Neural cell (in vitro differentiated cells): ENCODE data around the gene CACNA1I. TPM values are rescaled to one million over a fixed set of nuclear protein-coding genes. Genes with fewer than 3 reads are reported as not detected.

Source experiments
- H2AFZ ChIP-seq: fragments of 200-600, 300-800 bp; sonication (generic), shearing (Covaris generic); 2 replicates; pipeline ENCODE4 v1.6.0; 2014; ENCODE audit warnings: low read depth, mild to moderate bottlenecking, antibody characterized with exemption, low read length, moderate library complexity
- H3F3A ChIP-seq: fragments of 200-600 bp; shearing (Covaris generic); 2 replicates; pipeline ENCODE4 v1.6.1; 2016; ENCODE audit warnings: mild to moderate bottlenecking, moderate library complexity, mixed read lengths, antibody characterized with exemption, low read length; ENCODE audit not compliant: insufficient read depth, poor library complexity, severe bottlenecking
- H3K27ac ChIP-seq: fragments of 200-600, 300-800 bp; sonication (generic), shearing (Covaris generic); 2 replicates; pipeline ENCODE4 v1.5.1; 2014; ENCODE audit warnings: mild to moderate bottlenecking, low read length, moderate library complexity
- H3K27me3 ChIP-seq: fragments of 300-800, 200-600 bp; sonication (generic), shearing (Covaris generic); 2 replicates; pipeline ENCODE4 v1.6.0; 2014; ENCODE audit warnings: mild to moderate bottlenecking, low read depth, low read length, moderate library complexity; ENCODE audit not compliant: insufficient read depth
- H3K36me3 ChIP-seq: fragments of 300-800, 200-600 bp; sonication (generic), shearing (Covaris generic); 2 replicates; pipeline ENCODE4 v1.5.1; 2014; ENCODE audit warnings: mild to moderate bottlenecking, antibody characterized with exemption, low read length, moderate library complexity; ENCODE audit not compliant: insufficient read depth
- H3K4me2 ChIP-seq: fragments of 300-800, 200-600 bp; sonication (generic), shearing (Covaris generic); 2 replicates; pipeline ENCODE4 v1.6.0; 2014; ENCODE audit warnings: mild to moderate bottlenecking, low read length
- H3K4me3 ChIP-seq: fragments of 300-800, 200-600 bp; sonication (generic), shearing (Covaris generic); 2 replicates; pipeline ENCODE4 v1.5.1; 2014; ENCODE audit warnings: mild to moderate bottlenecking, low read length, moderate library complexity
- H3K79me2 ChIP-seq: fragments of 200-600 bp; shearing (Covaris generic); replicated peaks from 2 replicates; pipeline ENCODE4 v1.6.0; 2014; ENCODE audit warnings: mild to moderate bottlenecking, low read length, moderate library complexity; ENCODE audit not compliant: insufficient read depth
- H3K9ac ChIP-seq: fragments of 300-800, 200-600 bp; sonication (generic), shearing (Covaris generic); 2 replicates; pipeline ENCODE4 v1.6.1; 2016; ENCODE audit warnings: mild to moderate bottlenecking, low read length, mixed read lengths
- H3K9me2 ChIP-seq: fragments of 200-600 bp; shearing (Covaris generic); 2 replicates; pipeline ENCODE4 v1.6.1; 2016; ENCODE audit warnings: mild to moderate bottlenecking, low read length, mixed read lengths; ENCODE audit not compliant: insufficient read depth
- H3K9me3 ChIP-seq: fragments of 200-600, 300-800 bp; sonication (generic), shearing (Covaris generic); 2 replicates; pipeline ENCODE4 v1.6.1; 2016; ENCODE audit warnings: mild to moderate bottlenecking, mixed run types, low read length, moderate library complexity, mixed read lengths
- H4K20me1 ChIP-seq: fragments of 200-600 bp; shearing (Covaris generic); 2 replicates; pipeline ENCODE4 v1.6.1; 2016; ENCODE audit warnings: mild to moderate bottlenecking, mixed run types; ENCODE audit not compliant: insufficient read depth
- EP300 ChIP-seq: fragments of 450-650 bp; conservative IDR thresholded peaks from 2 replicates; pipeline ENCODE4 v1.6.1; 2014; ENCODE audit warnings: antibody characterized with exemption, mild to moderate bottlenecking, moderate library complexity; ENCODE audit not compliant: poor library complexity, severe bottlenecking
- EZH2 ChIP-seq: fragments of 200-600, 300-800 bp; shearing (Covaris generic), sonication (generic); IDR thresholded peaks from 2 replicates; pipeline ENCODE4 v1.6.1; 2014; ENCODE audit warnings: antibody characterized with exemption, low read length, borderline replicate concordance, mild to moderate bottlenecking; ENCODE audit not compliant: insufficient read depth, poor library complexity, severe bottlenecking
- MXI1 ChIP-seq: fragments of 450-650 bp; conservative IDR thresholded peaks from 2 replicates; pipeline ENCODE4 v1.6.1; 2014; ENCODE audit warnings: antibody characterized with exemption, mild to moderate bottlenecking; ENCODE audit not compliant: poor library complexity, severe bottlenecking
- POLR2AphosphoS5 ChIP-seq: IDR thresholded peaks from 2 replicates; pipeline ENCODE4 v1.6.1; 2012
- RAD21 ChIP-seq: fragments of 450-650 bp; conservative IDR thresholded peaks from 2 replicates; pipeline ENCODE4 v1.6.1; 2014; ENCODE audit warnings: antibody characterized with exemption, mild to moderate bottlenecking, moderate library complexity
- SMC3 ChIP-seq: fragments of 450-650 bp; conservative IDR thresholded peaks from 2 replicates; pipeline ENCODE4 v1.6.1; 2014; ENCODE audit warnings: antibody characterized with exemption, mild to moderate bottlenecking, moderate library complexity; ENCODE audit not compliant: poor library complexity
- TAF1 ChIP-seq: IDR thresholded peaks from 2 replicates; pipeline ENCODE4 v1.6.1; 2012; ENCODE audit warnings: low read depth
- polyA plus RNA-seq: library from polyadenylated mRNA; depleted of rRNA; stranded (reverse); fragments of >200 nt; gene quantifications from 2 replicates; pipeline ENCODE4 v1.2.3, GENCODE V29; 2014
- TF ChIP-seq, protein P1 (sequence below): IDR thresholded peaks from 2 replicates; pipeline ENCODE4 v1.6.1; 2012; ENCODE audit warnings: borderline replicate concordance
- TF ChIP-seq, protein P2 (sequence below): fragments of 450-650 bp; IDR thresholded peaks from 2 replicates; pipeline ENCODE4 v1.5.1; 2014; ENCODE audit warnings: antibody characterized with exemption, mild to moderate bottlenecking, moderate library complexity; ENCODE audit not compliant: poor library complexity, severe bottlenecking

CACNA1I gene
- polyA plus RNA-seq, 1 donor from 2014 or later = 1.9 TPM

DNA sequence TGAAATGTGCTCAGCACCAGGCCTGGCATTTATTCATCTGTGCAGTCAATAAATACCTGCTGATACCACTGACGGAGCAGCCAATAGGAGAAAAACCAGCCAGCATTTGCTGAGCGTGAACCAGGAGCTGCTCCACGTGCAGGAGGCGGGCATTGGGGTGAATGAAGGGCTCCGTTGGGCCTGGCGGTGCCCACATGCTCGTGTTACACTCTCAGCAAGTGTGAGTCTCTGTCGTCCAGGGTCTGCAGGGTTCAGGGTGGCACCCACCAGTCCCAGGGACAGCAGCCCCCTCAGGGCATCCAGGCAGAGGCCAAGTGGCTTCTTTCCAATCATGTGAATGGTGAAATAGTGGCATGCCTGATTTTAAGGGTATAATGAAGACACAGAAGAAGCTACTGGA, 33.8 kb upstream of the CACNA1I start:
- Histone ChIP-seq H3K27me3 (no peaks in the 10 kb centered on the region), H3K9me2 (no peaks in the 10 kb centered on the region), H3K36me3 (no peaks in the 10 kb centered on the region), H3K79me2 (peaks cover 7% of the 10 kb centered on the region), H3K9me3 (no peaks in the 10 kb centered on the region), H3K9ac (no peak overlapping the region), H2AFZ (no peak overlapping the region), H4K20me1 (no peaks in the 10 kb centered on the region), H3K4me3 (no peak overlapping the region), H3K27ac (no peak overlapping the region), H3K4me2 (no peak overlapping the region), H3F3A (no peaks in the 10 kb centered on the region)
- TF ChIP-seq POLR2AphosphoS5 (no peak), MXI1 (no peak), SMC3 (no peak), EZH2 (no peak), EP300 (no peak), RAD21 (no peak), TAF1 (no peak)
- TF ChIP-seq, protein P1, sequence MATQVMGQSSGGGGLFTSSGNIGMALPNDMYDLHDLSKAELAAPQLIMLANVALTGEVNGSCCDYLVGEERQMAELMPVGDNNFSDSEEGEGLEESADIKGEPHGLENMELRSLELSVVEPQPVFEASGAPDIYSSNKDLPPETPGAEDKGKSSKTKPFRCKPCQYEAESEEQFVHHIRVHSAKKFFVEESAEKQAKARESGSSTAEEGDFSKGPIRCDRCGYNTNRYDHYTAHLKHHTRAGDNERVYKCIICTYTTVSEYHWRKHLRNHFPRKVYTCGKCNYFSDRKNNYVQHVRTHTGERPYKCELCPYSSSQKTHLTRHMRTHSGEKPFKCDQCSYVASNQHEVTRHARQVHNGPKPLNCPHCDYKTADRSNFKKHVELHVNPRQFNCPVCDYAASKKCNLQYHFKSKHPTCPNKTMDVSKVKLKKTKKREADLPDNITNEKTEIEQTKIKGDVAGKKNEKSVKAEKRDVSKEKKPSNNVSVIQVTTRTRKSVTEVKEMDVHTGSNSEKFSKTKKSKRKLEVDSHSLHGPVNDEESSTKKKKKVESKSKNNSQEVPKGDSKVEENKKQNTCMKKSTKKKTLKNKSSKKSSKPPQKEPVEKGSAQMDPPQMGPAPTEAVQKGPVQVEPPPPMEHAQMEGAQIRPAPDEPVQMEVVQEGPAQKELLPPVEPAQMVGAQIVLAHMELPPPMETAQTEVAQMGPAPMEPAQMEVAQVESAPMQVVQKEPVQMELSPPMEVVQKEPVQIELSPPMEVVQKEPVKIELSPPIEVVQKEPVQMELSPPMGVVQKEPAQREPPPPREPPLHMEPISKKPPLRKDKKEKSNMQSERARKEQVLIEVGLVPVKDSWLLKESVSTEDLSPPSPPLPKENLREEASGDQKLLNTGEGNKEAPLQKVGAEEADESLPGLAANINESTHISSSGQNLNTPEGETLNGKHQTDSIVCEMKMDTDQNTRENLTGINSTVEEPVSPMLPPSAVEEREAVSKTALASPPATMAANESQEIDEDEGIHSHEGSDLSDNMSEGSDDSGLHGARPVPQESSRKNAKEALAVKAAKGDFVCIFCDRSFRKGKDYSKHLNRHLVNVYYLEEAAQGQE = no peak
- TF ChIP-seq, protein P2, sequence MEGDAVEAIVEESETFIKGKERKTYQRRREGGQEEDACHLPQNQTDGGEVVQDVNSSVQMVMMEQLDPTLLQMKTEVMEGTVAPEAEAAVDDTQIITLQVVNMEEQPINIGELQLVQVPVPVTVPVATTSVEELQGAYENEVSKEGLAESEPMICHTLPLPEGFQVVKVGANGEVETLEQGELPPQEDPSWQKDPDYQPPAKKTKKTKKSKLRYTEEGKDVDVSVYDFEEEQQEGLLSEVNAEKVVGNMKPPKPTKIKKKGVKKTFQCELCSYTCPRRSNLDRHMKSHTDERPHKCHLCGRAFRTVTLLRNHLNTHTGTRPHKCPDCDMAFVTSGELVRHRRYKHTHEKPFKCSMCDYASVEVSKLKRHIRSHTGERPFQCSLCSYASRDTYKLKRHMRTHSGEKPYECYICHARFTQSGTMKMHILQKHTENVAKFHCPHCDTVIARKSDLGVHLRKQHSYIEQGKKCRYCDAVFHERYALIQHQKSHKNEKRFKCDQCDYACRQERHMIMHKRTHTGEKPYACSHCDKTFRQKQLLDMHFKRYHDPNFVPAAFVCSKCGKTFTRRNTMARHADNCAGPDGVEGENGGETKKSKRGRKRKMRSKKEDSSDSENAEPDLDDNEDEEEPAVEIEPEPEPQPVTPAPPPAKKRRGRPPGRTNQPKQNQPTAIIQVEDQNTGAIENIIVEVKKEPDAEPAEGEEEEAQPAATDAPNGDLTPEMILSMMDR = no peak

DNA sequence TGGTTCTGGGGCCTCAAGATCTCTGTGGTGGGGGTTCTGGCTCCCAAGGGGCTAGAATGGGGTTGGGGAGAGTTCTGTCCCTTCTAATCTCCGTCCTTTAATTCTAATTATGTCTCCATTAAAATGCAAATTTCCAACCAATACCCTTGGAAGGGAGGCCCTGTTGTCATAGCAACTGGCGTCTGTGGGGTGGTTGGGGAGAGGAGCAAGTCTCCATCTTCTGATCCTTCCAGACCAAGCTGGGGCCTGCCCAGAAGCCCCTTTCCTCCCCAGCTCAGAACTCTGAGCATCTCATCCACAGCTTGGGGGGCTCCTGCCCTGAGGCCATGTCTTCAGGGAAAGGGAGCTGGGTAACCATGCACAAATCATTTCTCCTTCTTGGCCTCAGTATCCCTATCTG, 32.6 kb upstream of the CACNA1I start:
- Histone ChIP-seq H3K4me2 (no peak overlapping the region), H2AFZ (no peak overlapping the region), H3K9ac (no peak overlapping the region), H3K4me3 (no peak overlapping the region), H4K20me1 (no peaks in the 10 kb centered on the region), H3K27me3 (no peaks in the 10 kb centered on the region), H3K36me3 (no peaks in the 10 kb centered on the region), H3K9me2 (no peaks in the 10 kb centered on the region), H3K79me2 (no peaks in the 10 kb centered on the region), H3K27ac (no peak overlapping the region), H3K9me3 (no peaks in the 10 kb centered on the region), H3F3A (no peaks in the 10 kb centered on the region)
- TF ChIP-seq, protein P1 = no peak
- TF ChIP-seq MXI1 (no peak), POLR2AphosphoS5 (no peak), EP300 (no peak), EZH2 (no peak), SMC3 (no peak), RAD21 (no peak), TAF1 (no peak)
- TF ChIP-seq, protein P2 = no peak
